H1 (cell line): ENCODE results near the gene ZNF709. TPM values are rescaled to one million over a fixed set of nuclear protein-coding genes. Genes with fewer than 3 reads are reported as not detected.

Experiments used
- ATF2 ChIP-seq: IDR thresholded peaks from 2 replicates; pipeline ENCODE4 v1.6.1; 2012; ENCODE audit warnings: low read length, inconsistent platforms
- BACH1 ChIP-seq: IDR thresholded peaks from 2 replicates; pipeline ENCODE4 v1.6.1; 2012; ENCODE audit warnings: low read length, improper control_type of control experiment
- EP300 ChIP-seq, 2 experiments: IDR thresholded peaks; 1 replicate in 1 of 2; 2 replicates in 1 of 2; pipeline ENCODE4 v1.6.1; 2011 to 2012; ENCODE audit warnings: low read depth in 2 of 2, low read length in 2 of 2, mild to moderate bottlenecking in 2 of 2, borderline replicate concordance in 1 of 2, inconsistent platforms in 1 of 2, moderate library complexity in 1 of 2
- GABPA ChIP-seq: IDR thresholded peaks from 2 replicates; pipeline ENCODE4 v1.6.1; 2011; ENCODE audit warnings: mild to moderate bottlenecking, low read length, moderate library complexity, borderline replicate concordance; ENCODE audit not compliant: insufficient read depth
- JUN ChIP-seq: IDR thresholded peaks from 2 replicates; pipeline ENCODE4 v1.6.1; 2011; ENCODE audit warnings: low read depth, mild to moderate bottlenecking, improper control_type of control experiment, low read length
- JUND ChIP-seq: IDR thresholded peaks from 2 replicates; pipeline ENCODE4 v1.6.1; 2011; ENCODE audit warnings: mild to moderate bottlenecking, improper control_type of control experiment, low read length
- POLR2A ChIP-seq, 2 experiments: IDR thresholded peaks; 1 replicate in 1 of 2; 2 replicates in 1 of 2; pipeline ENCODE4 v1.6.1; 2011; ENCODE audit warnings: low read depth in 2 of 2, low read length in 2 of 2, mild to moderate bottlenecking in 2 of 2; ENCODE audit errors: control extremely low read depth in 1 of 2
- TEAD4 ChIP-seq: IDR thresholded peaks from 2 replicates; pipeline ENCODE4 v1.6.1; 2012; ENCODE audit warnings: low read depth, low read length, inconsistent platforms, mixed read lengths
- polyA plus RNA-seq, 7 experiments: library from polyadenylated mRNA; depleted of rRNA in 3 of 7; stranded (reverse) in 5 of 7; unstranded in 2 of 7; fragments of >200 nt in 5 of 7; fragments of 200-250 nt in 2 of 7; gene quantifications; 1 replicate in 5 of 7; 2 replicates in 1 of 7; 4 replicates in 1 of 7; pipeline versions ENCODE4 v1.2.1 to v1.2.3, GENCODE V29; 2011 to 2013; ENCODE audit warnings: missing spikeins in 2 of 7, mixed read lengths in 2 of 7
- total RNA-seq: library from RNA; stranded (reverse); fragmentation: NEBNext Ultra II Directional; extraction: Animal tissue kit (Norgen Biotek cat#: 25700); gene quantifications from 2 replicates; pipeline ENCODE4 v1.2.1, GENCODE V29; 2021

The ZNF709 gene
- total and polyA plus RNA-seq, 2 of the 8 experiments (the other 6 are each of a cell fraction or from before 2014, with no cell fraction given), result 1.3 to 2.2 TPM

- TF ChIP-seq EP300 (IDR thresholded peaks at IDR 0.05; ENCODE audit: borderline replicate concordance in 1 of 2, low read depth in 2 of 2, low read length in 2 of 2) (no peak), JUN (no peak), BACH1 (no peak), GABPA (no peak), ATF2 (no peak), TEAD4 (no peak), POLR2A (IDR thresholded peaks at IDR 0.05; ENCODE audit: control extremely low read depth in 1 of 2, low read depth in 2 of 2, low read length in 2 of 2) (no peak), JUND (no peak)
These were observed 2.1 kb downstream of the ZNF709 start (continued) for GRCh38 chr19:12482509-12482886.
